NB4 (cell line): ENCODE data around the gene HOXC13.

Experiments
- DNase-seq: peaks from one replicate; pipeline ENCODE4 v3.0.0; 2010; ENCODE audit warnings: low read depth
- H3K4me3 ChIP-seq: one replicate; pipeline ENCODE4 v1.5.1; 2011; ENCODE audit warnings: mild to moderate bottlenecking, low read depth, low read length, moderate library complexity
- CTCF ChIP-seq: IDR thresholded peaks from one replicate; pipeline ENCODE4 v1.5.1; 2012; ENCODE audit warnings: low read depth, low read length
- MAX ChIP-seq: IDR thresholded peaks from 2 replicates; pipeline ENCODE4 v1.6.1; 2011; ENCODE audit warnings: low read depth, low read length
- MYC ChIP-seq: IDR thresholded peaks from 2 replicates; pipeline ENCODE4 v1.6.1; 2011; ENCODE audit warnings: low read depth, low read length
- POLR2A ChIP-seq: IDR thresholded peaks from 2 replicates; pipeline ENCODE4 v1.6.1; 2011; ENCODE audit warnings: mild to moderate bottlenecking; ENCODE audit not compliant: insufficient read length; ENCODE audit errors: extremely low read depth

Gene HOXC13

GRCh38 chr12:53966085-53966384 is 27.4 kb downstream of the HOXC13 start:
- DNase-seq = no peak
- TF ChIP-seq POLR2A (no peak), CTCF (no peak), MAX (no peak), MYC (no peak)
- no peak overlapping the region for H3K4me3 ChIP-seq

- no peak for DNase-seq
- H3K4me3 ChIP-seq = no peak overlapping the region
- TF ChIP-seq CTCF = no peak
- TF ChIP-seq POLR2A = no peak
- TF ChIP-seq MYC = no peak
Observed at GRCh38 chr12:53966385-53967133, 27.9 kb downstream of the HOXC13 start.

- no peak for DNase-seq
- TF ChIP-seq POLR2A (no peak), MYC (no peak), CTCF (no peak), MAX (no peak)
- no peak overlapping the region for H3K4me3 ChIP-seq
Observed at GRCh38 chr12:53967421-53967925, 28.8 kb downstream of the HOXC13 start.

- H3K4me3 ChIP-seq = no peak overlapping the region
- TF ChIP-seq MAX (no peak), MYC (no peak)
- DNase-seq = no peak
Observed at GRCh38 chr12:53968214-53969127, 29.8 kb downstream of the HOXC13 start.

- TF ChIP-seq MAX (no peak), CTCF (no peak), MYC (no peak), POLR2A (no peak)
- no peak for DNase-seq
- H3K4me3 ChIP-seq = no peak overlapping the region
Observed at GRCh38 chr12:53969588-53970259, 31.1 kb downstream of the HOXC13 start.

GRCh38 chr12:53970451-53970850 is 31.8 kb downstream of the HOXC13 start:
- DNase-seq = no peak
- TF ChIP-seq MAX = no peak
- no peak overlapping the region for H3K4me3 ChIP-seq
